Peyer's patch (tissue), 4 donors: ENCODE measurements around the gene PIK3R5. TPM values are rescaled to one million over a fixed set of nuclear protein-coding genes. Genes with fewer than 3 reads are reported as not detected.

Experiments used
- DNase-seq, 3 donors: peaks; one replicate each; pipeline ENCODE4 v3.0.0-alpha.2; 2017 to 2019
- H3K27ac ChIP-seq, 4 donors: fragments of 200-600 bp; sonication (generic); one replicate each; pipeline ENCODE4 v1.5.1; 2016 to 2019
- H3K27me3 ChIP-seq, 2 donors: fragments of 200-600 bp; sonication (generic); one replicate each; pipeline ENCODE4 v1.5.1; 2019
- H3K36me3 ChIP-seq, 3 donors: fragments of 200-600 bp; sonication (generic); one replicate each; pipeline ENCODE4 v1.5.1; 2016 to 2019
- H3K4me1 ChIP-seq, 4 donors: fragments of 200-600 bp; sonication (generic); one replicate each; pipeline ENCODE4 v1.5.1; 2016 to 2019
- H3K4me3 ChIP-seq, 4 donors: fragments of 200-600 bp; sonication (generic); 1 replicate in 3 of 4; 2 replicates in 1 of 4; pipeline ENCODE4 v1.5.1; 2016 to 2019; ENCODE audit warnings: mild to moderate bottlenecking in 1 of 4
- H3K9me3 ChIP-seq, 4 donors: fragments of 200-600 bp; sonication (generic); one replicate each; pipeline ENCODE4 v1.5.1; 2016 to 2019; ENCODE audit warnings: mild to moderate bottlenecking in 1 of 4
- POLR2A ChIP-seq, 2 donors: fragments of 450-650 bp; IDR thresholded peaks; one replicate each; pipeline ENCODE4 v1.5.1; 2017; ENCODE audit warnings: antibody characterized with exemption in 2 of 2, mild to moderate bottlenecking in 2 of 2, moderate library complexity in 2 of 2
- total RNA-seq, 4 donors: library from RNA; depleted of rRNA; stranded (reverse); fragments of >200 nt; gene quantifications; one replicate each; pipeline ENCODE4 v1.1.0, GENCODE V29; 2016
- TF ChIP-seq, protein P1 (sequence below), 6 experiments: fragments of 450-650 bp in 4 of 6; fragments of 200-600 bp in 2 of 6; sonication (generic) in 1 of 6; IDR thresholded peaks; one replicate each; pipeline ENCODE4 v1.5.1; 2017 to 2019; ENCODE audit warnings: antibody characterized with exemption in 6 of 6, mild to moderate bottlenecking in 3 of 6, moderate library complexity in 1 of 6

The PIK3R5 gene, protein sequence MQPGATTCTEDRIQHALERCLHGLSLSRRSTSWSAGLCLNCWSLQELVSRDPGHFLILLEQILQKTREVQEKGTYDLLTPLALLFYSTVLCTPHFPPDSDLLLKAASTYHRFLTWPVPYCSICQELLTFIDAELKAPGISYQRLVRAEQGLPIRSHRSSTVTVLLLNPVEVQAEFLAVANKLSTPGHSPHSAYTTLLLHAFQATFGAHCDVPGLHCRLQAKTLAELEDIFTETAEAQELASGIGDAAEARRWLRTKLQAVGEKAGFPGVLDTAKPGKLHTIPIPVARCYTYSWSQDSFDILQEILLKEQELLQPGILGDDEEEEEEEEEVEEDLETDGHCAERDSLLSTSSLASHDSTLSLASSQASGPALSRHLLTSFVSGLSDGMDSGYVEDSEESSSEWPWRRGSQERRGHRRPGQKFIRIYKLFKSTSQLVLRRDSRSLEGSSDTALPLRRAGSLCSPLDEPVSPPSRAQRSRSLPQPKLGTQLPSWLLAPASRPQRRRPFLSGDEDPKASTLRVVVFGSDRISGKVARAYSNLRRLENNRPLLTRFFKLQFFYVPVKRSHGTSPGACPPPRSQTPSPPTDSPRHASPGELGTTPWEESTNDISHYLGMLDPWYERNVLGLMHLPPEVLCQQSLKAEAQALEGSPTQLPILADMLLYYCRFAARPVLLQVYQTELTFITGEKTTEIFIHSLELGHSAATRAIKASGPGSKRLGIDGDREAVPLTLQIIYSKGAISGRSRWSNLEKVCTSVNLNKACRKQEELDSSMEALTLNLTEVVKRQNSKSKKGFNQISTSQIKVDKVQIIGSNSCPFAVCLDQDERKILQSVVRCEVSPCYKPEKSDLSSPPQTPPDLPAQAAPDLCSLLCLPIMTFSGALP
- total RNA-seq = 10 to 100 TPM in 2 of 4 donors, 1 to 10 TPM in 2; 6.3 to 74.3 (median 10.3) TPM

DNA sequence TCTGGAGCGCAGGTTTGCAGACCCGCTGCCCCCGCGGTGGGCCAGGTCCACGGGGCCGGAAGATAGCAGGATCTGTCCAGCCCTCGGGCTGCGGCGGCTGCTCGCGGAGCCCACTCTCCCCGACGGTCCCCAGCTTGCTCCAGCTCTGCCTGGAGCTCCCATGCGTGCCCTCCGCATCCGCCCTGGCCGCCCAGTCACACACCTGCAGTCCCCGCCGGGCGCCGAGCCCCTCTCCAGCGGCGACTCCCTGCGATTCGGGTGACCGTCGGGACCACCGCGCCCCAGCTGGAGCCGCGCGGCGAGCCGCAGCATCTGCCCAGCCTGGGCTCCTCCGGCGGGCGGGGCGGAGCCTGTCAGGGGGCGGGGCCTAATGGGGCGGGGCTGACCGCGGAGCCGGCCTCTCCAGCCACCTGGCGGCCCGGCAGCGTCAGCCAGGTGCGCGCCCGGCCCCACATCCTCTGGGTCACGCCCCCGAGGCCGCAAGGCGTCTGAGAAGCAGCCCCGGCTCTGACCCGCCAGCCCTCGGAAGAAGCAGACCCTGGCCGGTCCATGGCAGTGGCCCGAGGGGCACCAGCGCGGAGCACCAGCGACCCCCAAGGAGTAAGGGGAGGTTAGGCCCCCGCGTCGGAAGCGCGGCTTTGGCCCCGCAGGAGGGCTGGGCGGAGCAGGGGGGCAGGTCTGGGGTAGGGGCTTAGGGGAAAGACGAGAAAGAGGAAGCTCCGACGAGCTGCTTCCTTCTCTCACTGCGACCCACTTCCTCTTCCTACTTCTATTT lies at the start of gene PIK3R5:
TSS of gene PIK3R5 (minus strand) at position 314 of the 775 bp plus-strand sequence. CDS start 54,213 bp downstream, outside the sequence.
- peaks cover 0 to 4% (median 1%) of the 10 kb centered on the region in 4 donors for H3K4me1 ChIP-seq
- no peak for TF ChIP-seq POLR2A (IDR thresholded peaks at IDR 0.05)
- TF ChIP-seq, protein P1, sequence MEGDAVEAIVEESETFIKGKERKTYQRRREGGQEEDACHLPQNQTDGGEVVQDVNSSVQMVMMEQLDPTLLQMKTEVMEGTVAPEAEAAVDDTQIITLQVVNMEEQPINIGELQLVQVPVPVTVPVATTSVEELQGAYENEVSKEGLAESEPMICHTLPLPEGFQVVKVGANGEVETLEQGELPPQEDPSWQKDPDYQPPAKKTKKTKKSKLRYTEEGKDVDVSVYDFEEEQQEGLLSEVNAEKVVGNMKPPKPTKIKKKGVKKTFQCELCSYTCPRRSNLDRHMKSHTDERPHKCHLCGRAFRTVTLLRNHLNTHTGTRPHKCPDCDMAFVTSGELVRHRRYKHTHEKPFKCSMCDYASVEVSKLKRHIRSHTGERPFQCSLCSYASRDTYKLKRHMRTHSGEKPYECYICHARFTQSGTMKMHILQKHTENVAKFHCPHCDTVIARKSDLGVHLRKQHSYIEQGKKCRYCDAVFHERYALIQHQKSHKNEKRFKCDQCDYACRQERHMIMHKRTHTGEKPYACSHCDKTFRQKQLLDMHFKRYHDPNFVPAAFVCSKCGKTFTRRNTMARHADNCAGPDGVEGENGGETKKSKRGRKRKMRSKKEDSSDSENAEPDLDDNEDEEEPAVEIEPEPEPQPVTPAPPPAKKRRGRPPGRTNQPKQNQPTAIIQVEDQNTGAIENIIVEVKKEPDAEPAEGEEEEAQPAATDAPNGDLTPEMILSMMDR (IDR thresholded peaks at IDR 0.05) = peak in 4 of 6 experiments; percentile 2 to 36 (median 26)
- H3K27ac ChIP-seq = peak within 1 kb of the TSS; percentile 69 to 92 (median 80)
- DNase-seq = peak; percentile 74 to 92 (median 90)
- no peaks in the 10 kb centered on the region for H3K36me3 ChIP-seq
- H3K4me3 ChIP-seq = peak within 1 kb of the TSS; percentile 50 to 87 (median 64)
- H3K27me3 ChIP-seq = peaks cover 0 to 9% of the 10 kb centered on the region in 2 donors
- no peaks in the 10 kb centered on the region for H3K9me3 ChIP-seq

DNA sequence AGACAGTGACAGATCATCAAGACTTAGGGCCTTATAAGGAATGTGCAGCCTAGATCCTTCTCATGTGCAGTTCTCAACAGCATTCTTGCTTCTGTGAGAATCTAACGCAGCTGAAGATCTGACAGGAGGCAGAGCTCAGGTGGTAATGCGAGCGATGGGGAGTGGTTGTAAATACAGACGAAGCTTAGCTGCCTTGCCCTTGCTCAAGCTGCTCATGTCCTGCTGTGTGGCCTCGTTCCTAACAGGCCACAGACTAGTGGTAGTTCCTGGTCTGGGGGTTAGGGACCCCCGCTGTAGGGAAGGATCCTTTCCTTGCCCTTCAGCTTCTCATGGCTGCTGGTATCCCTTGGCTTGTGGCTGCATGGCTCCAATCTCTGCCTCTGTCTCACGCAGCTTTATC lies 45.5 kb upstream of the PIK3R5 start:
- Histone ChIP-seq H3K27ac (no peak overlapping the region), H3K27me3 (no peaks in the 10 kb centered on the region), H3K9me3 (no peaks in the 10 kb centered on the region), H3K4me3 (no peak overlapping the region), H3K4me1 (no peaks in the 10 kb centered on the region), H3K36me3 (no peaks in the 10 kb centered on the region)
- DNase-seq = no peak
- TF ChIP-seq, protein P1 (IDR thresholded peaks at IDR 0.05) = no peak
- TF ChIP-seq POLR2A (IDR thresholded peaks at IDR 0.05) = no peak

DNA sequence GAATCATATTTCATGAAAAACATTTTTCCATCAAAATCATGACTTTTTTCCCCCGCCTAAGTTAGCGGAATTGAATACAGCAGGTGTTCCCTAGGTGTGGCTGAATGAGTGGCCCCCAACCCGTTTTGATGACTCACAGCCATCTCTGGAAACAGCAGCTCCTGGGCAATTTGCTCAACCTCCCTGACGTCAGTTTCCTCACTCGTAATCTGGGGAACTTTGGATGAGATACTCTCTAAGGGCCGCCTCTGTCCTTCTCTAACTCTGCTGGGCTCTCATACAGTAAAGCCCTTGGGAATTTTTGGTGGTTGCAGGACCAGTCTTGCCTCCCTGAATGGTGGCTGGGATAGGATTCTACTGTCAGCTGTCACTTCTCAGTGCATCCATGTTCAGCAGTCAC lies 44.2 kb upstream of the PIK3R5 start:
- H3K27me3 ChIP-seq = peaks cover 0 to 5% of the 10 kb centered on the region in 2 donors
- no peak for TF ChIP-seq POLR2A (IDR thresholded peaks at IDR 0.05)
- TF ChIP-seq, protein P1 (IDR thresholded peaks at IDR 0.05) = no peak
- H3K4me3 ChIP-seq = no peak overlapping the region
- H3K27ac ChIP-seq = no peak overlapping the region
- H3K36me3 ChIP-seq = no peaks in the 10 kb centered on the region
- no peak for DNase-seq
- peaks cover 0 to 4% (median 0%) of the 10 kb centered on the region in 4 donors for H3K4me1 ChIP-seq
- no peaks in the 10 kb centered on the region for H3K9me3 ChIP-seq

DNA sequence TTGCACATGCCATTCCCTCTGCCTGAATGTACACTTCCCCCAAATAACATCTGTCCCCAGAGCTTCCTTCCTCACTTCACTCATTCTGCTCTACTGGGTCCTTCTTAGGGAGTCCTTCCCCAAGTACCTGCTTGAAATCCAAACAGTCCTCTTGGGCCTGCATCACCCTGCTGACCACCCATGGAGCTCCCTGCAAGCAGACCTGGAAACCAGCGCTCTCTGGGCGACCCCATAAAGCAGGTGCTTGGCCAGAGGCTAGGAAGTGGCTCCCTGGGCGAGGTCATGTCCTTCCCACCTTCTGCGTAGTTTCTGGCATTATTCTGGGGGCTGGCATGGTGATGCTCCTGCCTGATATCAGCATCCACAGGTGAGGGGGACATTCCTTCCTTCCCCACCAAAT lies 43.6 kb upstream of the PIK3R5 start:
- peaks cover 0 to 9% (median 3%) of the 10 kb centered on the region in 4 donors for H3K4me1 ChIP-seq
- no peaks in the 10 kb centered on the region for H3K9me3 ChIP-seq
- no peak overlapping the region for H3K4me3 ChIP-seq
- TF ChIP-seq, protein P1 (IDR thresholded peaks at IDR 0.05) = no peak
- TF ChIP-seq POLR2A (IDR thresholded peaks at IDR 0.05) = no peak
- no peaks in the 10 kb centered on the region for H3K36me3 ChIP-seq
- DNase-seq = no peak
- peaks cover 0 to 11% of the 10 kb centered on the region in 2 donors for H3K27me3 ChIP-seq
- no peak overlapping the region for H3K27ac ChIP-seq
